GM18517 (cell line): ENCODE measurements around the gene HHATL.

Source experiments
- ATAC-seq: cut with Tn5 transposase; IDR thresholded peaks from one replicate; pipeline ENCODE4 v1.9.1; 2021; ENCODE audit warnings: mild to moderate bottlenecking, moderate library complexity; ENCODE audit not compliant: unreplicated experiment

HHATL gene

GRCh38 chr3:42655331-42655888 lies 47.2 kb downstream of the HHATL start:
- no peak for ATAC-seq

- no peak for ATAC-seq
Measured at GRCh38 chr3:42654331-42655201, 48.0 kb downstream of the HHATL start.

- no peak for ATAC-seq
Measured at GRCh38 chr3:42653560-42654330, 48.9 kb downstream of the HHATL start, which contains the start of gene ZBTB47. Gene ZBTB47 (plus strand): TSS chr3:42653697. CDS start chr3:42658356, 4,659 bp downstream.

- no peak for ATAC-seq
Measured at GRCh38 chr3:42653303-42653559, 49.4 kb downstream of the HHATL start.

- ATAC-seq = peak; percentile 56
Measured at GRCh38 chr3:42652611-42653302, 49.8 kb downstream of the HHATL start.

GRCh38 chr3:42652251-42652610 lies 50.4 kb downstream of the HHATL start:
- peak; percentile 4 for ATAC-seq

- ATAC-seq = no peak
Measured at GRCh38 chr3:42651248-42652091, 51.1 kb downstream of the HHATL start.

GRCh38 chr3:42649783-42650182 lies 52.8 kb downstream of the HHATL start:
- ATAC-seq = no peak

GRCh38 chr3:42649006-42649405 lies 53.6 kb downstream of the HHATL start:
- ATAC-seq = no peak

- ATAC-seq = no peak
Measured at GRCh38 chr3:42647821-42648459, 54.7 kb downstream of the HHATL start.
